ENCODE data around the gene MATN4.

The MATN4 gene

GRCh38 chr20:45329497-45330319 lies 21.6 kb upstream of the MATN4 start:
- no peak overlapping the region for H4K91ac ChIP-seq (ENCODE audit: low read length)
- DNase-seq, result no peak
- no peak overlapping the region for H2AFZ ChIP-seq (ENCODE audit: low read depth, low read length)
- peak overlapping the region; percentile 40 for H2AK5ac ChIP-seq (ENCODE audit: low read length, severe bottlenecking)
- no peak overlapping the region for H3K9ac ChIP-seq (ENCODE audit: low read length)
- H3K27ac ChIP-seq (ENCODE audit: low read length, poor library complexity, severe bottlenecking), result peak overlapping the region; percentile 11
- H3K79me1 ChIP-seq (replicated peaks; ENCODE audit: low read length, poor library complexity, severe bottlenecking), result peaks cover 33% of the 10 kb centered on the region
- no peaks in the 10 kb centered on the region for H3K27me3 ChIP-seq (ENCODE audit: control insufficient read depth in 1 of 2, insufficient read depth in 1 of 2, low read length in 2 of 2)
- H3K18ac ChIP-seq (ENCODE audit: low read depth in 1 of 2, low read length in 2 of 2), result no peak overlapping the region
- no peak overlapping the region for H3K4me3 ChIP-seq (ENCODE audit: insufficient read depth in 1 of 2, low read depth in 1 of 2, low read length in 2 of 2)
- no peak overlapping the region for H3K23ac ChIP-seq (ENCODE audit: low read length in 2 of 2)
- H4K8ac ChIP-seq (ENCODE audit: low read length), result no peak overlapping the region
- H2BK120ac ChIP-seq (ENCODE audit: low read depth, low read length), result no peak overlapping the region
- H2BK15ac ChIP-seq (ENCODE audit: low read depth, poor library complexity, severe bottlenecking), result no peak overlapping the region
- no peak overlapping the region for H2BK12ac ChIP-seq (ENCODE audit: low read length in 2 of 2)
- peaks cover 64 to 85% of the 10 kb centered on the region in 2 experiments for H3K36me3 ChIP-seq (ENCODE audit: control insufficient read depth in 1 of 2, insufficient read depth in 2 of 2, low read depth in 1 of 2, low read length in 2 of 2)
- no peak overlapping the region for H3K4me2 ChIP-seq (ENCODE audit: low read length, poor library complexity, severe bottlenecking)
- no peak overlapping the region for H3K14ac ChIP-seq (ENCODE audit: low read length in 2 of 2)
- H2BK5ac ChIP-seq (ENCODE audit: low read depth, low read length, poor library complexity, severe bottlenecking), result no peak overlapping the region
- no peaks in the 10 kb centered on the region for H3K9me3 ChIP-seq (ENCODE audit: control insufficient read depth, low read length)
- no peak overlapping the region for H3K4ac ChIP-seq (ENCODE audit: low read depth in 1 of 2, low read length in 2 of 2)
- 100% methylated on average over 5 of the region's 7 CpGs for WGBS
- H3K4me1 ChIP-seq (ENCODE audit: control insufficient read depth, insufficient read depth, low read depth, low read length), result peaks cover 15% of the 10 kb centered on the region

GRCh38 chr20:45328451-45328850 lies 20.4 kb upstream of the MATN4 start:
- no peak for DNase-seq
- 99% methylated on average over 3 of the region's 4 CpGs for whole genome bisulfite sequencing

GRCh38 chr20:45325371-45325770 lies 17.3 kb upstream of the MATN4 start:
- DNase-seq, result no peak
- Histone ChIP-seq H3K4me3 (ENCODE audit: insufficient read depth in 1 of 2, low read depth in 1 of 2, low read length in 2 of 2) (no peak overlapping the region), H3K27me3 (ENCODE audit: control insufficient read depth in 1 of 2, insufficient read depth in 1 of 2, low read length in 2 of 2) (no peaks in the 10 kb centered on the region), H3K4me2 (ENCODE audit: low read length, poor library complexity, severe bottlenecking) (no peak overlapping the region), H3K79me1 (replicated peaks; ENCODE audit: low read length, poor library complexity, severe bottlenecking) (peaks cover 17% of the 10 kb centered on the region), H3K4me1 (ENCODE audit: control insufficient read depth, insufficient read depth, low read depth, low read length) (peaks cover 15% of the 10 kb centered on the region), H3K27ac (ENCODE audit: low read length, poor library complexity, severe bottlenecking) (no peak overlapping the region), H3K4ac (ENCODE audit: low read depth in 1 of 2, low read length in 2 of 2) (no peak overlapping the region), H3K18ac (ENCODE audit: low read depth in 1 of 2, low read length in 2 of 2) (no peak overlapping the region), H2AFZ (ENCODE audit: low read depth, low read length) (no peak overlapping the region), H2BK12ac (ENCODE audit: low read length in 2 of 2) (no peak overlapping the region), H3K9me3 (ENCODE audit: control insufficient read depth, low read length) (no peaks in the 10 kb centered on the region), H3K23ac (ENCODE audit: low read length in 2 of 2) (no peak overlapping the region), H3K14ac (ENCODE audit: low read length in 2 of 2) (no peak overlapping the region), H2BK120ac (ENCODE audit: low read depth, low read length) (no peak overlapping the region), H3K36me3 (ENCODE audit: control insufficient read depth in 1 of 2, insufficient read depth in 2 of 2, low read depth in 1 of 2, low read length in 2 of 2) (peaks cover 49 to 60% of the 10 kb centered on the region in 2 experiments), H4K91ac (ENCODE audit: low read length) (no peak overlapping the region), H4K8ac (ENCODE audit: low read length) (no peak overlapping the region), H2BK15ac (ENCODE audit: low read depth, poor library complexity, severe bottlenecking) (no peak overlapping the region), H2AK5ac (ENCODE audit: low read length, severe bottlenecking) (peak overlapping the region; percentile 37), H3K9ac (ENCODE audit: low read length) (no peak overlapping the region), H2BK5ac (ENCODE audit: low read depth, low read length, poor library complexity, severe bottlenecking) (no peak overlapping the region)
- WGBS, result 62% methylated on average over 6 of the region's 6 CpGs

More at GRCh38 chr20:45328451-45328850, 20.4 kb upstream of the MATN4 start:
- no peak overlapping the region for H3K4me2 ChIP-seq (ENCODE audit: low read length, poor library complexity, severe bottlenecking)
- H4K91ac ChIP-seq (ENCODE audit: low read length), result no peak overlapping the region
- no peak overlapping the region for H3K18ac ChIP-seq (ENCODE audit: low read depth in 1 of 2, low read length in 2 of 2)
- H2BK120ac ChIP-seq (ENCODE audit: low read depth, low read length), result no peak overlapping the region
- H2BK15ac ChIP-seq (ENCODE audit: low read depth, poor library complexity, severe bottlenecking), result no peak overlapping the region
- H2AK5ac ChIP-seq (ENCODE audit: low read length, severe bottlenecking), result no peak overlapping the region
- peaks cover 15% of the 10 kb centered on the region for H3K4me1 ChIP-seq (ENCODE audit: control insufficient read depth, insufficient read depth, low read depth, low read length)
- peak overlapping the region; percentile 29 for H3K27ac ChIP-seq (ENCODE audit: low read length, poor library complexity, severe bottlenecking)
- peak overlapping the region; percentile 22 for H3K9ac ChIP-seq (ENCODE audit: low read length)
- H3K14ac ChIP-seq (ENCODE audit: low read length in 2 of 2), result no peak overlapping the region
- no peak overlapping the region for H2AFZ ChIP-seq (ENCODE audit: low read depth, low read length)
- H2BK5ac ChIP-seq (ENCODE audit: low read depth, low read length, poor library complexity, severe bottlenecking), result no peak overlapping the region
- no peak overlapping the region for H2BK12ac ChIP-seq (ENCODE audit: low read length in 2 of 2)
- H3K23ac ChIP-seq (ENCODE audit: low read length in 2 of 2), result no peak overlapping the region
- no peak overlapping the region for H3K4me3 ChIP-seq (ENCODE audit: insufficient read depth in 1 of 2, low read depth in 1 of 2, low read length in 2 of 2)
- no peaks in the 10 kb centered on the region for H3K9me3 ChIP-seq (ENCODE audit: control insufficient read depth, low read length)
- no peak overlapping the region for H3K4ac ChIP-seq (ENCODE audit: low read depth in 1 of 2, low read length in 2 of 2)
- H3K79me1 ChIP-seq (replicated peaks; ENCODE audit: low read length, poor library complexity, severe bottlenecking), result peaks cover 33% of the 10 kb centered on the region
- no peak overlapping the region for H4K8ac ChIP-seq (ENCODE audit: low read length)
- H3K27me3 ChIP-seq (ENCODE audit: control insufficient read depth in 1 of 2, insufficient read depth in 1 of 2, low read length in 2 of 2), result no peaks in the 10 kb centered on the region
- peaks cover 71 to 89% of the 10 kb centered on the region in 2 experiments for H3K36me3 ChIP-seq (ENCODE audit: control insufficient read depth in 1 of 2, insufficient read depth in 2 of 2, low read depth in 1 of 2, low read length in 2 of 2)

GRCh38 chr20:45323731-45324130 lies 15.6 kb upstream of the MATN4 start:
- H2AFZ ChIP-seq (ENCODE audit: low read depth, low read length), result no peak overlapping the region
- H3K9ac ChIP-seq (ENCODE audit: low read length), result no peak overlapping the region
- H2BK15ac ChIP-seq (ENCODE audit: low read depth, poor library complexity, severe bottlenecking), result no peak overlapping the region
- H3K23ac ChIP-seq (ENCODE audit: low read length in 2 of 2), result no peak overlapping the region
- H3K79me1 ChIP-seq (replicated peaks; ENCODE audit: low read length, poor library complexity, severe bottlenecking), result peaks cover 8% of the 10 kb centered on the region
- no peak overlapping the region for H3K27ac ChIP-seq (ENCODE audit: low read length, poor library complexity, severe bottlenecking)
- no peak overlapping the region for H2AK5ac ChIP-seq (ENCODE audit: low read length, severe bottlenecking)
- H2BK5ac ChIP-seq (ENCODE audit: low read depth, low read length, poor library complexity, severe bottlenecking), result no peak overlapping the region
- peaks cover 36 to 44% of the 10 kb centered on the region in 2 experiments for H3K36me3 ChIP-seq (ENCODE audit: control insufficient read depth in 1 of 2, insufficient read depth in 2 of 2, low read depth in 1 of 2, low read length in 2 of 2)
- no peak for DNase-seq
- no peak overlapping the region for H3K18ac ChIP-seq (ENCODE audit: low read depth in 1 of 2, low read length in 2 of 2)
- H3K4me2 ChIP-seq (ENCODE audit: low read length, poor library complexity, severe bottlenecking), result no peak overlapping the region
- no peak overlapping the region for H4K8ac ChIP-seq (ENCODE audit: low read length)
- H3K4ac ChIP-seq (ENCODE audit: low read depth in 1 of 2, low read length in 2 of 2), result no peak overlapping the region
- H4K91ac ChIP-seq (ENCODE audit: low read length), result no peak overlapping the region
- H3K9me3 ChIP-seq (ENCODE audit: control insufficient read depth, low read length), result no peaks in the 10 kb centered on the region
- H3K27me3 ChIP-seq (ENCODE audit: control insufficient read depth in 1 of 2, insufficient read depth in 1 of 2, low read length in 2 of 2), result no peaks in the 10 kb centered on the region
- H3K14ac ChIP-seq (ENCODE audit: low read length in 2 of 2), result no peak overlapping the region
- peaks cover 7% of the 10 kb centered on the region for H3K4me1 ChIP-seq (ENCODE audit: control insufficient read depth, insufficient read depth, low read depth, low read length)
- H3K4me3 ChIP-seq (ENCODE audit: insufficient read depth in 1 of 2, low read depth in 1 of 2, low read length in 2 of 2), result no peak overlapping the region
- no peak overlapping the region for H2BK120ac ChIP-seq (ENCODE audit: low read depth, low read length)
- no peak overlapping the region for H2BK12ac ChIP-seq (ENCODE audit: low read length in 2 of 2)

All from mesenchymal stem cell (in vitro differentiated cells and primary cell).